Tibial nerve (tissue), 3 donors: ENCODE data around the gene RFX1.

ENCODE experiments used
- CTCF ChIP-seq, 5 experiments: fragments of 200-600 bp in 3 of 5; fragments of 450-650 bp in 2 of 5; sonication (generic) in 3 of 5; IDR thresholded peaks; one replicate each; pipeline ENCODE4 v1.5.1; 2016 to 2019; ENCODE audit warnings: antibody characterized with exemption in 5 of 5, mild to moderate bottlenecking in 3 of 5, moderate library complexity in 2 of 5
- POLR2A ChIP-seq, 2 donors: fragments of 450-650 bp; IDR thresholded peaks; one replicate each; pipeline ENCODE4 v1.6.1; 2017; ENCODE audit warnings: antibody characterized with exemption in 2 of 2, mild to moderate bottlenecking in 2 of 2, moderate library complexity in 2 of 2

- TF ChIP-seq CTCF (IDR thresholded peaks at IDR 0.05) (no peak), POLR2A (IDR thresholded peaks at IDR 0.05) (no peak)
Observed at GRCh38 chr19:13980340-13980739, 25.8 kb downstream of the RFX1 start.
